GM12864 (cell line): ENCODE data around the gene WSCD2.

Experiments used
- DNase-seq: peaks from one replicate; pipeline ENCODE4 v3.0.0-alpha.2; 2011; ENCODE audit warnings: low read depth
- H3K4me3 ChIP-seq: 2 replicates; pipeline ENCODE4 v1.5.1; 2011; ENCODE audit warnings: mild to moderate bottlenecking, low read depth, low read length, control low read depth
- TF ChIP-seq, protein P1 (sequence below): IDR thresholded peaks from 2 replicates; pipeline ENCODE4 v1.5.1; 2011; ENCODE audit warnings: low read depth, mild to moderate bottlenecking, moderate library complexity, low read length, control low read depth, inconsistent platforms; ENCODE audit errors: missing control alignments

Gene WSCD2

DNA sequence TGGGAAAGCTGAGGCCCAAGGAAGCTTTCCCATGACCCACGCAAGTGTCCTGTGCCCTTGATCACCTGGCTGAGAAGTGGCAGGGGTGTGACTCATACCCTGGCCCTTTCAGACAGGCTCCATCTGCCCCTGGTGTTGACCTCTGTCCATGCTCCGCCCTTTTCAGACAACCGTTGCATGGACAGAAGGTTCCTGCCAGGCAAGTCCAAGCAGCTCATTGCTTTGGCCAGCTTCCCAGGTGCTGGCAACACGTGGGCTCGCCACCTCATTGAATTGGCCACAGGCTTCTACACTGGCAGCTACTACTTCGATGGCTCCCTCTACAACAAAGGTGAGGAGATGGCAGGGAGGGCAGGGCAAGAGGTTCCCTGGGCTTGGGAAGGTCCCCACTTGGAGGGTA, 103.5 kb downstream of the WSCD2 start:
- TF ChIP-seq, protein P1, sequence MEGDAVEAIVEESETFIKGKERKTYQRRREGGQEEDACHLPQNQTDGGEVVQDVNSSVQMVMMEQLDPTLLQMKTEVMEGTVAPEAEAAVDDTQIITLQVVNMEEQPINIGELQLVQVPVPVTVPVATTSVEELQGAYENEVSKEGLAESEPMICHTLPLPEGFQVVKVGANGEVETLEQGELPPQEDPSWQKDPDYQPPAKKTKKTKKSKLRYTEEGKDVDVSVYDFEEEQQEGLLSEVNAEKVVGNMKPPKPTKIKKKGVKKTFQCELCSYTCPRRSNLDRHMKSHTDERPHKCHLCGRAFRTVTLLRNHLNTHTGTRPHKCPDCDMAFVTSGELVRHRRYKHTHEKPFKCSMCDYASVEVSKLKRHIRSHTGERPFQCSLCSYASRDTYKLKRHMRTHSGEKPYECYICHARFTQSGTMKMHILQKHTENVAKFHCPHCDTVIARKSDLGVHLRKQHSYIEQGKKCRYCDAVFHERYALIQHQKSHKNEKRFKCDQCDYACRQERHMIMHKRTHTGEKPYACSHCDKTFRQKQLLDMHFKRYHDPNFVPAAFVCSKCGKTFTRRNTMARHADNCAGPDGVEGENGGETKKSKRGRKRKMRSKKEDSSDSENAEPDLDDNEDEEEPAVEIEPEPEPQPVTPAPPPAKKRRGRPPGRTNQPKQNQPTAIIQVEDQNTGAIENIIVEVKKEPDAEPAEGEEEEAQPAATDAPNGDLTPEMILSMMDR: no peak
- DNase-seq: no peak
- H3K4me3 ChIP-seq: no peak overlapping the region

DNA sequence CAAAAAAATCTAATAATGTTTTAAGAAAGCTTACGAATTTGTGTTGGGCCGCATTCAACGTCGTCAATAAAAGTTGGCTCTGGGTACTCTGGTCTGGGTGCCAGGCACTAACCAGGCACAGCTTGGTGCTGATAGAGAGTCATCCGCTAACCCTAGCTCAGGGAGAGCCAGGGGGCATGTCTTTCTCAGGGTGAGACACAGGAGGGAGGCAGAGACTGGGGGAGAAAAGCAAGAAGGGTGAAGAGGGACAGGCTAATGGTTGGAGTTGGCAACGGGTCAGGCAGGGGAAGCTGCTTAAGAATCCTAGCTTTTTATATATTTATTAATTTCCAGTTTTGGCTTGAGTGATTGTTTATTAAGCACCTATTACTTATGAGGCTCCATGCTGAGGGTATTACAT, 105.1 kb downstream of the WSCD2 start:
- DNase-seq: no peak
- TF ChIP-seq, protein P1: peak; percentile 41
- no peak overlapping the region for H3K4me3 ChIP-seq

DNA sequence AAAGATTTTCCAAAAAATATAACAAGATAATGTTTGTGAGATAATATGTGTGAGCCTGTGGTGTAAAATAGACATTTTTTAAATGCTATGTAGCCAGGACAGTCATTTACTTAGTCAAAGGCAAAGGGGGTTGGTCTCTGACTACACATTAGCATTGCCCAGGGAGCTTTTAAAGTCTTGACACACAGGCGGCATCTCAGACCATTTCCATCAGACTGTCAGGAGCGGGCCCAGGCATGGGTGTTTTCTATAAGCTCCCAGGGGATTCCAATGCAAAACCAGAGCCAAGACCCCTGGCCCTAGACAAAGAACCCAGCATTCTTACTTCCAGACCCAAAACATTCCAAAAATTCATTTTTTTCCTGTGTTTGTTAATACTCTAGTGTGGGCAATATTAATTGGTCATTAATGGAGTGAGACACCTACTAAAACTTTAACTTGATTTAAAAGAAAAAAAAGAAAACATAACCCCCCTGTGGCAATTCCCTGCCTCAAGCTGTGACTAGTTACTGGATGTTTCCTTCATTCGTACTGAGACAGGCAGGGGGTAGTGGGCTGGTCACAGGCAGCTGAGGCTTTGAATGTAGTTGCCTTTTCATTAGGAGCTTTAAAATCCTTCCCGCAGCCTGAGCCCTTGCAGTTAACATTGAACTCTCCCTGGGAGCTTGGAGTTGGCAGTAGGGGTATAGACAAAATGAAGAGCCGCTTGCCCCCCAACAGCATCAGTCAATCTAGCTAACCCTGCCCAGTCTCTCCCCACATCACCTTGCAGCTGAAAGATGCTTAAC, 106.3 kb downstream of the WSCD2 start:
- TF ChIP-seq, protein P1: no peak
- no peak overlapping the region for H3K4me3 ChIP-seq
- DNase-seq: no peak

DNA sequence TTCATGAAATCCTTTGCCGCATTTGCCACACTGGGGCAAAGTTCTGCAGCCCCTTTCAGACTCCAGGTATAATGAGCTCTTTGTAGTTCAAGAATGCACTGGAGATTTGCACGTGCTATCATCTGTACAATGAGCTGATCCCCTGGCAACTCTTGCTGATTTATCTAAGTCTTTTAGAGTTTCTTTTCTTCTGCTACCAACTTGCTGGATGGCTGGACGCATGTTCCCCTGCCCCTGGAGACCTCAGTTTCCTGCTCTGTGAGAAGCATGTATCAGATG, 106.8 kb downstream of the WSCD2 start:
- H3K4me3 ChIP-seq: no peak overlapping the region
- no peak for DNase-seq
- TF ChIP-seq, protein P1: no peak

DNA sequence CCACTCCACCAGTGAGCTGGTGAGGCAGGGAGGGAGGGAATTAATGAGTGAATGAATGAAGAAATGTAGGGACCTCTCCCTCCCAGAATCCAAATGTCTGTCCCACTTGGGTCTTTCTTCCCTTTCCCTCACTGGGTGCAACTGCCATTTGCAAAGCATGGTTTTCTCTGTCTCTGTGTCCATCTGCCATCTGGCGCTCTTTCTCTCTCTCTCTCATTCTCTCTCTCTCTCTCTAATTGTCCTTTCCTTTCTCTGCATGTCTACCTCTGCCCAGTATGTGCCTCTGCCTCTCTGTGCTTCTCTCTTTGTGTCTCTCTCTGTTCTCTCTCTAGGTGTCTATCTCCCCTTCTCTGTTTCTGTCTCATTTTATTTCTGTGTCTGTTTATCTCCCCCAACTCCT, 107.3 kb downstream of the WSCD2 start:
- H3K4me3 ChIP-seq: no peak overlapping the region
- no peak for DNase-seq
- TF ChIP-seq, protein P1: no peak

DNA sequence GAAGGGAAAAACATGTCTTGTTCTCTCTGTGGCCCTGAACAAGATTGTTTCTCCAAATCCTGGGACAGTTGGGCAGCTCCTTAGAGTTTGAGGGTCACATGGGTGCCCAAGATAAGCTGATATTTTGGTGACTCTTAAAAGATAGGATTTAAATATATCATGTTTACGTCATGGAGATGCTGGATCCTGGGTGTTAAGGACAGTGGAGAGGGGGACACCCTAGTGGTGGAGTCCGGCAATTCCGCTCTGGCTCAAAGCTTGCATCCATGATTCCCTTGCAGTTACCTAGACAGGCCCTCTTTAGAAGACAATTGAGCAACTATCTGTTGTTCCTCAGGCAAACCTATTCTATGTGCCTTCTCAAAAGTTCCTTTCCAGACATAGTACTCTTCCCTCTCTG, 108.2 kb downstream of the WSCD2 start:
- no peak for DNase-seq
- TF ChIP-seq, protein P1: peak; percentile 46
- H3K4me3 ChIP-seq: no peak overlapping the region

DNA sequence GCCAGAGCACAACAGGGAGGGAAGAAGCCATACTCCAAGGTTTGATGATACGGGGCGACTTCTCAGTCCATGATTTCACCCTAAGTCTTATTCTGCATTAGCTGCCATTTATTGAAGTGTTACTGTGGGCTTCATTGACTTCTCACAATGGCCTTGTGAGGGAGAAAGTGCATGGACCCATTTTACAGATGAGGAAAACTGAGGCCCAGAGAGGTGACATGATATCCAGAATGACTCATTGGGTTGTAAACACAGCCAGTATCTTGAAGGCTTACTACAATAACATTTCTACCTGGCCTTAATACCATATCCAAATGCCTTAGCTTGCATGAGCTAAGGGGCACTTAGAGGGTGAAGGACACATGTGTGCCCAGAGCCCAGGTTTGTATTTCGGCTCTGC, 109.4 kb downstream of the WSCD2 start:
- no peak for DNase-seq
- H3K4me3 ChIP-seq: no peak overlapping the region
- TF ChIP-seq, protein P1: no peak
